GM21825 (cell line): Measurements from ENCODE around the gene ATR.
"Not testable (repeated sequence)": the region's sequence is repeated elsewhere in the genome, so short reads cannot be mapped to it uniquely, and the experiment has no call there.

Source experiments
- ATAC-seq: cut with Tn5 transposase; IDR thresholded peaks from one replicate; pipeline ENCODE4 v1.9.1; 2021; ENCODE audit warnings: mild to moderate bottlenecking, moderate library complexity; ENCODE audit not compliant: unreplicated experiment

ATR gene

GRCh38 chr3:142578329-142579223 is at the start of gene ATR:
Gene ATR (minus strand): TSS chr3:142578733. CDS start chr3:142578704, 29 bp downstream.
- peak; percentile 95 for ATAC-seq

- no peak for ATAC-seq
These were observed 48.4 kb upstream of the ATR start for GRCh38 chr3:142626971-142627370.

DNA sequence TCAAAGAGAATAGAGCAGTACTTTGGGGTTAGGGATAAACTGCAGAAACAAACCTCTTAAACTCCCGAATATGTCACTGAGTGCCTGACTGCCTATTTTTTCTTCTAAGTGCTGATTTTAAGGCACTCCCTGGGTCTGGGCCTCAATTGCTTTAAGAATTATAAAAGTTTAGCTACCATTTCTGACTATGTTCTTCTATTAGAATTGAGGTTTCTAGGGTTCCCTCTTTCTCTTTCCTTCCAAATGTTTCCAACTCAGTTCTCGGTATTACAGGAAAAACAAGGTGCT is 46.6 kb upstream of the ATR start:
- ATAC-seq, result no peak

DNA sequence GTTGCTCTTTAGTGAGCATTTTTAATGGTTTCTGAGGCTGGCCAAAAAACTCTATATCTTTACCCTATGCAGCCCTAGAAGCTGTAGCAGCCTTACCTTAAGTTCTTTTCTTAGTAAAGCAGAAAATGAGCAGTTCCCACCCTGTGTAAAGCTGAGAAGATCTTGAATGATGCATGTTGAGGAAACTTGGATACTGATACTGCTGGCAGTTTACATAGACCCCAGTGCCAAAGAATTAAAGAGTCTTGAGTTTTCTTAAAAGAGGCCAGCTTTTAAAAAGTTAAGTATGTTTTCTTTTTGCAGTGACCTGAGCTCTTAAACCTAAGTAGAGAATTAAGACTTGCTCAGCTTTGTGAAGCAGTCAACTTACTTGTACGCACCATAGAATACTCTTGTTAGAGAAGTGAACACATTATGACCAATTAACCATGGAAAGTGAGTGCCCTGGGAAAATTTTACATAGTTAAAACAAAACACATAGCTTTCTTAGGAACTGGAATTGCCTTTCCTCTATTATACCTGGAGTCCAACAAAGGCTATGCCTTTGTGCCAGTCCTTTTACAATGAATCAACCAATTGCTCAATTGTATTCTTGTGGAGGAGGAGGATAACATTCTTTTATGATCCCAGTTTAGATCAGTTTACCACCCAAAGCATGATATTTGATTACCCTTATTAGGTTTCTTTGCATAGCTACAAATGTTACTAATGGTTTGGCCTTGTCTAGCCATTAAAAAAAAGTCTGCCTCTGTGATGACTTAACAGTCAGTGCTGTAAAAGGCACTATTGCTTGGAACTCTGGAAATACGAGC is 46.0 kb upstream of the ATR start:
- no peak for ATAC-seq

- ATAC-seq, result no peak
These were observed 44.7 kb upstream of the ATR start for GRCh38 chr3:142623194-142623593.

DNA sequence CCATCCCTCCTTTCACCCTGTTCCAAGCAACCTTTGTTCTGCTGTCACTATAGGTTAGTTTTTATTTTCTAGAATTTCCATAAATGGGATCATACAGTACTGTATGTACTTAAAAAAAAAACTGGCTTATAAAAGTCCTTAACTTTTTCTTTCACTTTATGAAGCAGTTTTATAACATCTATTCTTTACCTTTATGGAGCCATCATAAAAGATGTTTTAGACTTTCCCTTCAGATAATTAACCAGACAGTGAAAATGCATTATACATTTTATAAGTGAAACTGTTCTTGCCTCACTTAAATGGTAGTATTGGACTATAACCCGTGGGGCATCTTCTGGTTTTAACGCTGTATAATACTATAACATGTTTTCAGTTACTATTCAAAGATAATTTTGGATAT is 43.9 kb upstream of the ATR start:
- ATAC-seq, result no peak

DNA sequence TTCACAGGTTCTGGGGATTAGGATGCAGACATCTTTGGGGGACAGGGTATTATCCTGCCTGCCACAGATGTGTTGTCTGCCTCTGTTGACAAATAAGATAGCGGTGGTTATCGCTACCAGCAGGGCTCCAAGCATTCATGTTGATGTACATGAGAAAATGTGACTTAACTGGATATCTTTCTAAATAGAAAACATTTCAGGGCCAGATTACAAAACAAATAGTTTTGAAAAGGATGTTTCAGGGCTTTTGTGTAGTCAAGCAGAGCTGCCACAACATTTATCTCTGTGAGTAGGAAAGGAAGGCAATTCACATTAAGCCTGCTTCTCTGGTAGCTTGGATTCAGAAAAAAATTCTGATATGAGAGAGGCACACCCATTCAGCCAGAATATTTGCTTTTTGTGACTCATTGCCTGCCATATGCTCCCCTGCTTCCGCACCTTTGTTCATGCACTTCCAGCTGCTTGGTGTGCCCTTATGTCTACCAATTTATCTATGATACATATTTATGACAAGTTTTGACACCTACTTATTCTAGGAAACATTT is 40.5 kb upstream of the ATR start:
- ATAC-seq, result no peak

GRCh38 chr3:142615171-142615570 is 36.6 kb upstream of the ATR start:
- ATAC-seq, result no peak

DNA sequence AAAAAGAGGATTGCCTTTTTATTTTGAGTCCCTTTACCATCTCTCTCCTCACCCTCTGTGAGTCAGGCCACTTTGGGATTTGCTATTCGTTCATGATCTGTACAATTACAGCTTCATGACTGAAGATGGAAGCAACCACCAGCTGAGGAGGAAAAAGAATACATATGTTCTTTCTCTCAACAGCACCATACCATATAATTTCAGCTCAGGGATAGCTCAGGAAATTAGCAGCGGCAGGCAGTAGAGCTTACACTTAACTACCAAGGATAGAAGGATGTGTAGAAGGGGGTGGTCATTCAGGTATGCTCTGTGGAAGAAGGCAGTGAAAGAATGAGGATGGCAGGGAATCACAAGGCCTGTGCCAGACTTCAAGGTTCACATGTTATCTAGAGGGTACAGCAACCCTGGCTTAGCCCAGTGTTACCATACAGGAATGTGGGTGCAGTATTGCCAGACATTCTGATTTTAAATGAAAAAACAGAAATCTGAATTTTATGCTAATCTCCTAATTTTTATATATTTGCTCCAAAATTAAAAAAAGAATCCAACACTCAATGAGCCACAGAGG is 35.6 kb upstream of the ATR start:
- no peak for ATAC-seq

DNA sequence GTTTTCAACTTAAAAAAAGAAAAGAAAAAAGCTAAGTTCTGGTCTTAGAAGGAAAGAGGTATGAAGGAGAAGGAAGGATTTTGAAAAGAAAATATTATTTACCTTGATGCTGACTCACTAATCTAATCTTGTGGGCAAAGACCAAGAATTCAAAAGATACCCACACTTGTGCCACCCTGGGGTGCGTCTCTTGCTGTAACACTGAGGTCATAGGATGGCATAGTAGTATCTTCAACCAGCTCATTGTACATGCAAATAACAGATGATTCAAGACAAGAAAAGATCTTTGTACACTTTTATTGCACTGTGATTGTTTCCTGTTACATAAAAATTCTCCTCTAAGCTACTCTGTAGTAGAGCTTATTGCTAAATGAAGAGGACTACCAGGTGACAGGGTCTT is 35.0 kb upstream of the ATR start:
- ATAC-seq, result no peak

GRCh38 chr3:142611206-142611605 is 32.7 kb upstream of the ATR start:
- ATAC-seq, result no peak

GRCh38 chr3:142609136-142609535 is 30.6 kb upstream of the ATR start:
- ATAC-seq, result no peak

GRCh38 chr3:142608631-142609030 is 30.1 kb upstream of the ATR start:
- ATAC-seq, result no peak

DNA sequence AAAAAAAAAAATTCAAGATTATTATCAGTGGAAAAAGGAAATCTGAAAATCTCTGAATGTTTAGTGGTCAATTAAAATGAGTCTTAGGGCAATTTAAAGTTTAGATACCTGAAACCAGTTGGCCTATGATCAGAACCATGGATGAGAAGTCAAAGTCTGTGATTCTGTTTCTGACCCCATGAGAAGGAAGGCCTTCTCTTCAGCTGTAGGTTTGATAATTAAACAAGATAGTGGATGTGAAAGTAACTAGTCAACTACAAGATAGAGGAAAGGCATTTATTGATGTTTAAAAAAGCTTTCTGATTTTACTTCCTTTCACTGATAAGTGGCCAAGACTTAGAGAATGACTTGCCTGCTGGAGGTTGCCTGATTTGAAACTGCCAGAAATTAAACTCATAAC is 26.4 kb upstream of the ATR start:
- no peak for ATAC-seq

- not testable (repeated sequence) for ATAC-seq
These were observed 24.8 kb upstream of the ATR start for GRCh38 chr3:142603386-142603705.

- ATAC-seq, result no peak
These were observed 24.3 kb upstream of the ATR start for GRCh38 chr3:142602619-142603385.

DNA sequence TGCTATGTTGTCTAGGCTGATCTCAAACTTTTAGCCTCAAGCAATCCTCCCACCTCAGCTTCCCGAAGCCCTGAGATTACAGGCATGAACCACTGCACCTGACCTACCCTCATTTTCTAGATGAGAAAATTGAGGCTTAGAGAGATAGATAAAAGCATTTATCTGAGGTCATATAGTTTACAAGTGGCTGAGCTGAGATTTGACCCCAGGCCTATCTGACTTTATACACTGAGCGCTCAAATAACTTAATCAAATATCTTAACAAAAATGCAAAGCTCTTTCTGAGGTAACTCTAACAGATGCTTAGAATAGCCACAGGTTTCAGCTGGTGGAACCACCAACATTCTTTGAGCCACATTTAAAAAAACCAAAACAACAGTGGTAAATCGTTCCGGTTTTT is 23.2 kb upstream of the ATR start:
- ATAC-seq, result no peak

GRCh38 chr3:142597906-142598305 is 19.4 kb upstream of the ATR start:
- ATAC-seq, result no peak

- no peak for ATAC-seq
These were observed 18.2 kb upstream of the ATR start for GRCh38 chr3:142596726-142597088.

- ATAC-seq, result peak; percentile 82
These were observed 17.6 kb upstream of the ATR start, which contains the start of gene PLS1 for GRCh38 chr3:142595951-142596725. Gene PLS1 (plus strand): TSS chr3:142596393. CDS start chr3:142664238, 67,845 bp downstream.
